HG03558 (cell line): ENCODE results near the gene OR2T34.
"Not testable (repeated sequence)": the region's sequence is repeated elsewhere in the genome, so short reads cannot be mapped to it uniquely, and the experiment has no call there.

Experiments used
- ATAC-seq: cut with Tn5 transposase; IDR thresholded peaks from one replicate; pipeline ENCODE4 v1.9.1; 2021; ENCODE audit warnings: moderate number of reproducible peaks; ENCODE audit not compliant: unreplicated experiment; ENCODE audit errors: extremely low read depth

Gene OR2T34

GRCh38 chr1:248565530-248566373 is 8.8 kb downstream of the OR2T34 start:
- ATAC-seq, result peak; percentile 57

DNA sequence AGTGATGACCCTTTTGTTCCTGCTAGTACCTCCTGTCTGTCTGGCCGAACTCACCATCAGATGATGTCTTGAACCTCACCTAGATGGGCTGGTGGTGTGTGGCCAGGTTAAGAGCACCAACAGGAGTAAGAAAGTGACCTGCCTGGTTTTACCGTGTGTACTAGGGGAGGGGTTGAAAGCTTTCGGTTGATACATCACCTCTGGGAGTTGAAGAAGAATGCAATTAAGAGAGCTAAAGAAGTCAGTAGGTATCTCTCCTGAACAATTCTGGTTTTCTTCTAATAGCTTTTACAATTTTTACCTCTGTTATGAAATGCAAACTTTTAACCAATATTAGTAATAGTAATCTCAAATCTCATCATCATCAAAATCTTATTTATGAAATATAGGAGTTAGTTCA is 11.9 kb downstream of the OR2T34 start, which contains the start of gene OR2T29:
OR2T29 (minus strand) TSS at position 101 of the 400 bp plus-strand sequence. CDS start 3,281 bp downstream, outside the sequence.
- not testable (repeated sequence) for ATAC-seq

GRCh38 chr1:248551027-248551426 is 23.5 kb downstream of the OR2T34 start:
- ATAC-seq, result not testable (repeated sequence)

DNA sequence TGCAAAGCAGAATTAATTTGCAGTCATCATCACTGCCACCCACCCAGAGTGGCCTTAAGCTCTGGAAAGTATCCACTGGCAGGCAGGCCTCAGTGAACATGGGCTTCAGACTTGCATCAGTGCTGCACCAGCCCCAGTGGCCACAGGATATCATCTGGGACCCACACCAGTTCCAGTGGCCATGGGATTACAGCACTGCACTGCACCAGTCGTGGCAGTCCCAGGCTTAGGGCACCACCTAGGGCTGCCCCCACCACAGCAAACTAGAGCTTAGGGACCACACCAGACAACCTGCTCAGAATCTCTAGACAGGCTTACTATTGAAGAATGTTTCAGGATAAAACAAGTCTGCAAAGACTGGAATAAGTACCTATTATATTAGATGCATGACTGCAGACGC is 27.2 kb downstream of the OR2T34 start:
- not testable (repeated sequence) for ATAC-seq

DNA sequence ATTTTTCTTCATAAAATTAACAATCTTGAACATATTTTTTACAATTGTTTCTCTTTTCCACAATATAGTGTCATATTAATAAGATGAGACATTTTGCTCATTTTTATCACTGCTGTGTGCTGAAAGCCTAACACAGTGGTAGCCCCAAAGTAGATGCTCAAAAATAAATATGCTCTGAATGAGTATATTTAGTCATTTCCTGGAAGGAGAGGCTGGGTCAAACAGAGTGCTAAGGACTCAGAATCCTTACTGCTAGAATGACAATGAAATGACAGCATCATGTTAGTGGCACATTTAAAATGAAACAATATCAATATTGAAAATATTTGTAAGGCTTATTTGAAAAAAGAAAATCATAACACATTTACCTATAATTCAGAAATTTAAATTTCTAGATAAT is 37.1 kb downstream of the OR2T34 start:
- not testable (repeated sequence) for ATAC-seq
